Measurements from ENCODE around the gene RASA3.

- TF ChIP-seq EZH2phosphoT487 (IDR thresholded peaks at IDR 0.05; ENCODE audit: borderline replicate concordance, low read length) (no peak), EZH2 (IDR thresholded peaks at IDR 0.05; ENCODE audit: low read length, unreplicated experiment) (no peak)
- TF ChIP-seq, protein P1, sequence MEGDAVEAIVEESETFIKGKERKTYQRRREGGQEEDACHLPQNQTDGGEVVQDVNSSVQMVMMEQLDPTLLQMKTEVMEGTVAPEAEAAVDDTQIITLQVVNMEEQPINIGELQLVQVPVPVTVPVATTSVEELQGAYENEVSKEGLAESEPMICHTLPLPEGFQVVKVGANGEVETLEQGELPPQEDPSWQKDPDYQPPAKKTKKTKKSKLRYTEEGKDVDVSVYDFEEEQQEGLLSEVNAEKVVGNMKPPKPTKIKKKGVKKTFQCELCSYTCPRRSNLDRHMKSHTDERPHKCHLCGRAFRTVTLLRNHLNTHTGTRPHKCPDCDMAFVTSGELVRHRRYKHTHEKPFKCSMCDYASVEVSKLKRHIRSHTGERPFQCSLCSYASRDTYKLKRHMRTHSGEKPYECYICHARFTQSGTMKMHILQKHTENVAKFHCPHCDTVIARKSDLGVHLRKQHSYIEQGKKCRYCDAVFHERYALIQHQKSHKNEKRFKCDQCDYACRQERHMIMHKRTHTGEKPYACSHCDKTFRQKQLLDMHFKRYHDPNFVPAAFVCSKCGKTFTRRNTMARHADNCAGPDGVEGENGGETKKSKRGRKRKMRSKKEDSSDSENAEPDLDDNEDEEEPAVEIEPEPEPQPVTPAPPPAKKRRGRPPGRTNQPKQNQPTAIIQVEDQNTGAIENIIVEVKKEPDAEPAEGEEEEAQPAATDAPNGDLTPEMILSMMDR (conservative IDR thresholded peaks at IDR 0.05; ENCODE audit: low read depth, low read length) = no peak
Measured at GRCh38 chr13:114142137-114142550, 9.7 kb upstream of the RASA3 start.
